ENCODE results near the gene RABGAP1. TPM values are rescaled to one million over a fixed set of nuclear protein-coding genes. Genes with fewer than 3 reads are reported as not detected.

The RABGAP1 gene
- total and polyA plus RNA-seq, 2 experiments from 2014 or later = 8.0 to 16.0 TPM

- Histone ChIP-seq H4K20me1 (ENCODE audit: insufficient read depth) (no peaks in the 10 kb centered on the region), H3K36me3 (ENCODE audit: low read depth) (no peaks in the 10 kb centered on the region; the same call in 1 of the 2 replicates), H3K27me3 (replicated peaks; ENCODE audit: insufficient read depth) (no peaks in the 10 kb centered on the region), H3K79me2 (ENCODE audit: insufficient read depth) (no peaks in the 10 kb centered on the region), H3K4me1 (ENCODE audit: insufficient read depth) (peaks cover 14% of the 10 kb centered on the region), H3K9me2 (ENCODE audit: insufficient read depth) (no peaks in the 10 kb centered on the region), H3F3A (ENCODE audit: insufficient read depth) (0 out of 2 replicates have a peak, but pooled peaks cover 3% of the 10 kb centered on the region), H3K27ac (no peak overlapping the region), H3K9me3 (ENCODE audit: low read depth) (no peaks in the 10 kb centered on the region), H3K9ac (no peak overlapping the region), H3K4me2 (ENCODE audit: unreplicated experiment) (no peak overlapping the region), H3K4me3 (no peak overlapping the region), H2AFZ (no peak overlapping the region)
- 98 to 100% methylated on average over 5 of the region's 5 CpGs for whole genome bisulfite sequencing, 2 experiments (ENCODE audit: low coverage in 1 of 2, low lambda C conversion rate in 2 of 2, missing lambda C conversion rate in 2 of 2)
- TF ChIP-seq EZH2phosphoT487 (IDR thresholded peaks at IDR 0.05; ENCODE audit: insufficient read depth, low read depth) (no peak), EZH2 (IDR thresholded peaks at IDR 0.05; ENCODE audit: insufficient read depth, poor library complexity, severe bottlenecking) (no peak)
- in situ Hi-C loops (cut with MboI) = no loop called here
- DNase-seq = no peak
These were observed 102.5 kb downstream of the RABGAP1 start for GRCh38 chr9:123043081-123043939.

GRCh38 chr9:123044586-123044985, 103.8 kb downstream of the RABGAP1 start:
- peak; percentile 51 for DNase-seq
- Histone ChIP-seq H3K9ac (no peak overlapping the region), H3K79me2 (ENCODE audit: insufficient read depth) (no peaks in the 10 kb centered on the region), H4K20me1 (ENCODE audit: insufficient read depth) (no peaks in the 10 kb centered on the region), H3K9me2 (ENCODE audit: insufficient read depth) (no peaks in the 10 kb centered on the region), H3K4me1 (ENCODE audit: insufficient read depth) (peaks cover 25% of the 10 kb centered on the region), H3K4me2 (ENCODE audit: unreplicated experiment) (no peak overlapping the region), H3K27me3 (replicated peaks; ENCODE audit: insufficient read depth) (no peaks in the 10 kb centered on the region), H3K4me3 (no peak overlapping the region), H3K27ac (peak overlapping the region; percentile 31; the same call in 1 of the 2 replicates), H2AFZ (no peak overlapping the region), H3K9me3 (ENCODE audit: low read depth) (no peaks in the 10 kb centered on the region), H3K36me3 (ENCODE audit: low read depth) (no peaks in the 10 kb centered on the region; the same call in 1 of the 2 replicates), H3F3A (ENCODE audit: insufficient read depth) (peaks cover 15% of the 10 kb centered on the region)
- 61% methylated on average over 4 of the region's 4 CpGs for WGBS, 2 experiments (ENCODE audit: low coverage in 1 of 2, low lambda C conversion rate in 2 of 2, missing lambda C conversion rate in 2 of 2)
- TF ChIP-seq EZH2 (IDR thresholded peaks at IDR 0.05; ENCODE audit: insufficient read depth, poor library complexity, severe bottlenecking) (no peak), EZH2phosphoT487 (IDR thresholded peaks at IDR 0.05; ENCODE audit: insufficient read depth, low read depth) (no peak)
- in situ Hi-C loops (cut with MboI) = no loop called here

GRCh38 chr9:123046406-123047195, 105.8 kb downstream of the RABGAP1 start:
- H3K36me3 ChIP-seq (ENCODE audit: low read depth) = no peaks in the 10 kb centered on the region; the same call in 1 of the 2 replicates
- no peak for DNase-seq
- no peak overlapping the region for H3K4me3 ChIP-seq
- no peaks in the 10 kb centered on the region for H3K9me3 ChIP-seq (ENCODE audit: low read depth)
- H3K27ac ChIP-seq = no peak overlapping the region
- no peaks in the 10 kb centered on the region for H4K20me1 ChIP-seq (ENCODE audit: insufficient read depth)
- no peaks in the 10 kb centered on the region for H3K27me3 ChIP-seq (replicated peaks; ENCODE audit: insufficient read depth)
- H3F3A ChIP-seq (ENCODE audit: insufficient read depth) = peaks cover 22% of the 10 kb centered on the region
- no peak overlapping the region for H3K9ac ChIP-seq
- in situ Hi-C loops (cut with MboI) = no loop called here
- no peak for TF ChIP-seq EZH2 (IDR thresholded peaks at IDR 0.05; ENCODE audit: insufficient read depth, poor library complexity, severe bottlenecking)
- no peak for TF ChIP-seq EZH2phosphoT487 (IDR thresholded peaks at IDR 0.05; ENCODE audit: insufficient read depth, low read depth)
- H2AFZ ChIP-seq = no peak overlapping the region
- H3K79me2 ChIP-seq (ENCODE audit: insufficient read depth) = no peaks in the 10 kb centered on the region
- no peak overlapping the region for H3K4me2 ChIP-seq (ENCODE audit: unreplicated experiment)
- H3K4me1 ChIP-seq (ENCODE audit: insufficient read depth) = peaks cover 33% of the 10 kb centered on the region
- 92 to 100% methylated on average over 3 of the region's 3 CpGs for WGBS, 2 experiments (ENCODE audit: low coverage in 1 of 2, low lambda C conversion rate in 2 of 2, missing lambda C conversion rate in 2 of 2)
- no peaks in the 10 kb centered on the region for H3K9me2 ChIP-seq (ENCODE audit: insufficient read depth)

- Histone ChIP-seq H3K4me3 (no peak overlapping the region), H3K36me3 (ENCODE audit: low read depth) (no peaks in the 10 kb centered on the region), H3K79me2 (ENCODE audit: insufficient read depth) (no peaks in the 10 kb centered on the region), H4K20me1 (ENCODE audit: insufficient read depth) (no peaks in the 10 kb centered on the region), H3K27me3 (replicated peaks; ENCODE audit: insufficient read depth) (no peaks in the 10 kb centered on the region), H2AFZ (no peak overlapping the region), H3K9me2 (ENCODE audit: insufficient read depth) (no peaks in the 10 kb centered on the region), H3F3A (ENCODE audit: insufficient read depth) (peaks cover 22% of the 10 kb centered on the region), H3K27ac (peak overlapping the region; percentile 6; the same call in 1 of the 2 replicates), H3K4me2 (ENCODE audit: unreplicated experiment) (no peak overlapping the region), H3K9me3 (ENCODE audit: low read depth) (no peaks in the 10 kb centered on the region), H3K4me1 (ENCODE audit: insufficient read depth) (peaks cover 33% of the 10 kb centered on the region), H3K9ac (no peak overlapping the region)
- TF ChIP-seq EZH2 (IDR thresholded peaks at IDR 0.05; ENCODE audit: insufficient read depth, poor library complexity, severe bottlenecking) (no peak), EZH2phosphoT487 (IDR thresholded peaks at IDR 0.05; ENCODE audit: insufficient read depth, low read depth) (no peak)
- 4 to 9% methylated on average over 2 of the region's 2 CpGs for WGBS, 2 experiments (ENCODE audit: low coverage in 1 of 2, low lambda C conversion rate in 2 of 2, missing lambda C conversion rate in 2 of 2)
- in situ Hi-C loops (cut with MboI) = no loop called here
- DNase-seq = peak; percentile 26
These were observed 107.9 kb downstream of the RABGAP1 start for GRCh38 chr9:123048748-123049147.
